Measurements from ENCODE around the gene DHRS7B. TPM values are rescaled to one million over a fixed set of nuclear protein-coding genes. Genes with fewer than 3 reads are reported as not detected.

Gene DHRS7B
- total and polyA plus RNA-seq, 2 of the 13 experiments (the other 11 are each of a cell fraction or from before 2014, with no cell fraction given) = 20.0 to 35.8 TPM

DNA sequence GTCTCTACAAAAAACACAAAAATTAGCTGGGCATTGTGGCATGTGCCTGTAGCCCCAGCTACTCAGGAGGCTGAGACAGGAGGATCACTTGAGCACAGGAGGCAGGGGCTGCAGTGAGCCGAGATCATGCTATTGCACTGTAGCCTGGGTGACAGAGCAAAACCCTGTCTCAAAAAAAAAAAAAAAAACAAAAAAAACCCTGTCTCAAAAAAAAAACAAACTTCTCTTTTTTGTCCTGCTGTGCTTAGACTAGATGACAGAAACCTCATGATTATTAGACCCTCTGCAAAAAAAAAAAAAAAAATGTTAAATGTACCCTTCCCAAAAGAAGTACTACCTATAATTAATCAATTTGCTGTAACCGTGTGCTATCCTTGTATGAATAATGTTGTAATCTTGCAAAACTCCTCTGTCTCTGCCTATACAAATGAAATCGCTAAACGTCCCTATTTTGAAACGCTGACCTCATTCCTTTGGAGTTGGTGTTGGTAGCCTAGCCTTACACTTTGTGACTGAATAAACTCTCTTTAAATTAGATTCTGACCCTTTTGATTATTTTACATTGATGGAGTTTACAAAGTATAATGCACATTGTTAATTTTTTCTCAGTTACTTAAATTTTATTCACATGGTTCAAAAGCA lies 13.6 kb upstream of the DHRS7B start:
- intact Hi-C loops (cut with micrococcal nuclease; ENCODE audit: unreplicated experiment) = no loop called here

More for the DNA sequence above, 13.6 kb upstream of the DHRS7B start:
- no peak for TF ChIP-seq ZNF512B (CRISPR knock-in tag; IDR thresholded peaks at IDR 0.05; ENCODE audit: borderline replicate concordance)
- no peak for TF ChIP-seq TCF12 (IDR thresholded peaks at IDR 0.05)
- no peak for TF ChIP-seq TCF12 (CRISPR knock-in tag; IDR thresholded peaks at IDR 0.05)
- no peak for TF ChIP-seq ZNF256 (CRISPR knock-in tag; conservative IDR thresholded peaks at IDR 0.05)
- TF ChIP-seq MAFF (IDR thresholded peaks at IDR 0.05; ENCODE audit: low read depth, low read length) = no peak
- WGBS (ENCODE audit: low lambda C conversion rate) = 4% methylated on average over 5 of the region's 5 CpGs
- DNase-seq (ENCODE audit: low spot score) (no peak), FAIRE-seq (no peak), ATAC-seq (no peak)
- Histone ChIP-seq H4K20me1 (ENCODE audit: insufficient read depth, low read length) (no peaks in the 10 kb centered on the region), H3K4me2 (ENCODE audit: low read depth, low read length) (no peak overlapping the region), H3K9me3 (ENCODE audit: low read length) (no peaks in the 10 kb centered on the region), H3K9ac (ENCODE audit: insufficient read depth, low read depth, low read length) (no peak overlapping the region), H3K4me1 (ENCODE audit: insufficient read depth, low read length) (peaks cover 18% of the 10 kb centered on the region), H3K36me3 (replicated peaks in 1 of 2; ENCODE audit: control insufficient read depth in 1 of 2, insufficient read depth in 2 of 2, low read length in 2 of 2) (no peaks in the 10 kb centered on the region), H2AFZ (ENCODE audit: low read length) (no peak overlapping the region), H3K4me3 (replicated peaks in 1 of 3; ENCODE audit: insufficient read depth in 1 of 3, low read depth in 2 of 3, low read length in 3 of 3) (no peak overlapping the region), H3K27ac (ENCODE audit: extremely low read length, insufficient read depth, low read length) (no peak overlapping the region), H3K27me3 (ENCODE audit: control insufficient read depth in 1 of 2, insufficient read depth in 2 of 2, low read length in 2 of 2) (no peaks in the 10 kb centered on the region), H3K79me2 (ENCODE audit: insufficient read depth, low read length) (no peaks in the 10 kb centered on the region)
- CTCF ChIA-PET (ENCODE audit: low intra/inter-chr PET ratio, low total read pairs) = no interaction called here
- no TSS peak for BruUV-seq (replicated peaks)
- in situ Hi-C loops (cut with HindIII; ENCODE audit: extremely low pct_ligation_motif_present, low pct_unique_long_range_greater_than_20kb) = no loop called here
- POLR2A ChIA-PET = no interaction called here
